ENCODE data around the gene HCN3. TPM values are rescaled to one million over a fixed set of nuclear protein-coding genes. Genes with fewer than 3 reads are reported as not detected.
"Not testable (repeated sequence)": the region's sequence is repeated elsewhere in the genome, so short reads cannot be mapped to it uniquely, and the experiment has no call there.

The HCN3 gene
- total RNA-seq, 1 experiment from 2014 or later, result 5.4 TPM

DNA sequence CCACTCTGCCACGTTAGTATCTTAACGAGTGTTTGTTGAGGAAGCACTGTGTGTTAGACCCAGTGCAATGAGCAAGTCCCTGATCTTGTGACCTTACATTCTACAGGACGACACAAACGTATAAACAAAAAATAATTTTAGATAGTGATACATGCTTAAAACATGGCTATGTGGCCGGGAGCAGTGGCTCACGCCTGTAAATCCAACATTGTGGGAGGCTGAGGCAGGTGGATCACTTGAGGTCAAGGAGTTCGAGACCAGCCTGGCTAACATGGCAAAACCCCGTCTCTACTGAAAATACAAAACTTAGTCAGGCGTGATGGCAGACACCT lies 49.2 kb upstream of the HCN3 start:
- no CpG with 5 or more reads among the region's 9 CpGs for WGBS (ENCODE audit: extremely low coverage, insufficient read length, low lambda C conversion rate)
- TF ChIP-seq, protein P1, sequence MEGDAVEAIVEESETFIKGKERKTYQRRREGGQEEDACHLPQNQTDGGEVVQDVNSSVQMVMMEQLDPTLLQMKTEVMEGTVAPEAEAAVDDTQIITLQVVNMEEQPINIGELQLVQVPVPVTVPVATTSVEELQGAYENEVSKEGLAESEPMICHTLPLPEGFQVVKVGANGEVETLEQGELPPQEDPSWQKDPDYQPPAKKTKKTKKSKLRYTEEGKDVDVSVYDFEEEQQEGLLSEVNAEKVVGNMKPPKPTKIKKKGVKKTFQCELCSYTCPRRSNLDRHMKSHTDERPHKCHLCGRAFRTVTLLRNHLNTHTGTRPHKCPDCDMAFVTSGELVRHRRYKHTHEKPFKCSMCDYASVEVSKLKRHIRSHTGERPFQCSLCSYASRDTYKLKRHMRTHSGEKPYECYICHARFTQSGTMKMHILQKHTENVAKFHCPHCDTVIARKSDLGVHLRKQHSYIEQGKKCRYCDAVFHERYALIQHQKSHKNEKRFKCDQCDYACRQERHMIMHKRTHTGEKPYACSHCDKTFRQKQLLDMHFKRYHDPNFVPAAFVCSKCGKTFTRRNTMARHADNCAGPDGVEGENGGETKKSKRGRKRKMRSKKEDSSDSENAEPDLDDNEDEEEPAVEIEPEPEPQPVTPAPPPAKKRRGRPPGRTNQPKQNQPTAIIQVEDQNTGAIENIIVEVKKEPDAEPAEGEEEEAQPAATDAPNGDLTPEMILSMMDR (conservative IDR thresholded peaks at IDR 0.05), result 0 out of 3 replicates have a peak, but pooled peaks have one; percentile 1

DNA sequence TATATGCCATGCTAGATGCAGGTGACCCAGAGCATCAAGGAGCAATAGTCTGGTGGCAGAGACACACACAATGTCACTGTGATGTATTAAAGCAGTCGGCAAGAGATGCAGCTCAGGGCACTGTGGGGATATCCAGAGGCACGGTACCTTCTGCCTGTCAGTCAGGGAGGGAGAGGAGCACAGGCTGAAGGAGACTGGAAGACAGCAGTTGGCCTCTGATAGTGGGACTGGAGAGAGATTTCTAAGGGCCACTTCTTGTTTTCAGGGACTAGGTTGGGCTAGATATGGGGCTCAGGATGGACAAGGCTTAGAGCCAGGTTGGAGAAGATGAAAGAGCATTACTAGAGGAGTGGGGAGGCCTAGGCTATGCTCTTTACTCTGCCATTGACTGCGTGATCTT lies 46.0 kb upstream of the HCN3 start:
- not testable (repeated sequence) for H3K27me3 ChIP-seq (ENCODE audit: insufficient read depth, low read length); H3K4me2 ChIP-seq (ENCODE audit: insufficient read depth, insufficient read length, low read length); H4K91ac ChIP-seq (ENCODE audit: insufficient read length, low read depth, low read length); H4K5ac ChIP-seq (ENCODE audit: insufficient read length, low read depth, low read length); H3K23ac ChIP-seq (ENCODE audit: insufficient read length, low read depth, low read length); H3K4me1 ChIP-seq (ENCODE audit: insufficient read depth, low read length); H2BK12ac ChIP-seq (ENCODE audit: insufficient read length, low read depth, low read length); H3K56ac ChIP-seq (ENCODE audit: insufficient read length, low read depth, low read length); H3K9me3 Mint-ChIP-seq; H3K9ac ChIP-seq (ENCODE audit: extremely low read depth, insufficient read length, low read length); H2BK20ac ChIP-seq (ENCODE audit: low read depth, low read length, poor library complexity, severe bottlenecking); H2BK120ac ChIP-seq (ENCODE audit: low read depth, low read length, poor library complexity, severe bottlenecking); H3K27ac Mint-ChIP-seq; DNase-seq; H3K23me2 ChIP-seq (ENCODE audit: insufficient read length, low read depth, low read length, poor library complexity, severe bottlenecking); H3K14ac ChIP-seq (ENCODE audit: insufficient read depth, low read length); H3K4ac ChIP-seq (ENCODE audit: low read depth, low read length); H2BK5ac ChIP-seq (ENCODE audit: insufficient read length, low read length); H3K9me3 ChIP-seq (ENCODE audit: control insufficient read depth, low read depth, low read length); H3K18ac ChIP-seq (ENCODE audit: insufficient read length, low read depth, low read length); H3K4me3 Mint-ChIP-seq; H4K20me1 ChIP-seq (ENCODE audit: control insufficient read depth, insufficient read depth, insufficient read length); H3K79me1 ChIP-seq (ENCODE audit: insufficient read depth, low read depth, low read length, poor library complexity, severe bottlenecking); H2AK5ac ChIP-seq (ENCODE audit: insufficient read length, low read length); H3K79me2 ChIP-seq (ENCODE audit: insufficient read depth, low read length); H3T11ph ChIP-seq (ENCODE audit: low read length); H4K8ac ChIP-seq (replicated peaks; ENCODE audit: insufficient read length, low read depth, low read length); H3K27ac ChIP-seq (ENCODE audit: insufficient read length, low read depth, low read length); H2BK15ac ChIP-seq (ENCODE audit: low read depth, low read length); H2AFZ ChIP-seq (ENCODE audit: low read length)
- no CpG with 5 or more reads among the region's 3 CpGs for WGBS (ENCODE audit: extremely low coverage, insufficient read length, low lambda C conversion rate)
- H3K4me1 Mint-ChIP-seq, result peaks cover 14 to 15% of the 10 kb centered on the region in 2 experiments
- H3K27me3 Mint-ChIP-seq (ENCODE audit: low read depth), result peaks cover 39% of the 10 kb centered on the region
- H3K36me3 Mint-ChIP-seq (ENCODE audit: insufficient read depth in 1 of 3, low read depth in 3 of 3), result peaks cover 3 to 12% (median 8%) of the 10 kb centered on the region in 3 experiments; a peak in 6 of 7 replicates

More for the DNA sequence above, 49.2 kb upstream of the HCN3 start:
- no peaks in the 10 kb centered on the region for H3K79me2 ChIP-seq (ENCODE audit: insufficient read depth, low read length)
- peaks cover 20 to 24% of the 10 kb centered on the region in 2 experiments for H3K4me1 Mint-ChIP-seq
- H2BK5ac ChIP-seq (ENCODE audit: insufficient read length, low read length), result no peak overlapping the region
- H3K4me2 ChIP-seq (ENCODE audit: insufficient read depth, insufficient read length, low read length), result peak overlapping the region; percentile 70
- H3K27me3 ChIP-seq (ENCODE audit: insufficient read depth, low read length), result no peaks in the 10 kb centered on the region
- no peak overlapping the region for H3K23ac ChIP-seq (ENCODE audit: insufficient read length, low read depth, low read length)
- no peak overlapping the region for H2AK5ac ChIP-seq (ENCODE audit: insufficient read length, low read length)
- H3K79me1 ChIP-seq (ENCODE audit: insufficient read depth, low read depth, low read length, poor library complexity, severe bottlenecking), result no peaks in the 10 kb centered on the region
- no peak overlapping the region for H4K8ac ChIP-seq (replicated peaks; ENCODE audit: insufficient read length, low read depth, low read length)
- no peak overlapping the region for H2BK15ac ChIP-seq (ENCODE audit: low read depth, low read length)
- no peak overlapping the region for H3T11ph ChIP-seq (ENCODE audit: low read length)
- peaks cover 0 to 10% (median 8%) of the 10 kb centered on the region in 3 experiments; a peak in 4 of 7 replicates for H3K36me3 Mint-ChIP-seq (ENCODE audit: insufficient read depth in 1 of 3, low read depth in 3 of 3)
- no peak for DNase-seq
- peaks cover 39% of the 10 kb centered on the region for H3K27me3 Mint-ChIP-seq (ENCODE audit: low read depth)
- H3K9me3 ChIP-seq (ENCODE audit: control insufficient read depth, low read depth, low read length), result no peaks in the 10 kb centered on the region
- peaks cover 4% of the 10 kb centered on the region for H3K23me2 ChIP-seq (ENCODE audit: insufficient read length, low read depth, low read length, poor library complexity, severe bottlenecking)
- H3K14ac ChIP-seq (ENCODE audit: insufficient read depth, low read length), result peak overlapping the region; percentile 86; the same call in 1 of the 2 replicates
- H3K4me1 ChIP-seq (ENCODE audit: insufficient read depth, low read length), result no peaks in the 10 kb centered on the region; the same call in 1 of the 2 replicates
- no peak overlapping the region for H3K56ac ChIP-seq (ENCODE audit: insufficient read length, low read depth, low read length)
- H2BK120ac ChIP-seq (ENCODE audit: low read depth, low read length, poor library complexity, severe bottlenecking), result no peak overlapping the region
- peak overlapping the region; percentile 97 to 99 (median 98) for H3K27ac Mint-ChIP-seq
- H3K18ac ChIP-seq (ENCODE audit: insufficient read length, low read depth, low read length), result peak overlapping the region; percentile 58
- peak overlapping the region; percentile 64 for H3K9ac ChIP-seq (ENCODE audit: extremely low read depth, insufficient read length, low read length)
- no peak overlapping the region for H2BK20ac ChIP-seq (ENCODE audit: low read depth, low read length, poor library complexity, severe bottlenecking)
- no peak overlapping the region for H2BK12ac ChIP-seq (ENCODE audit: insufficient read length, low read depth, low read length)
- H3K4me3 Mint-ChIP-seq, result peak overlapping the region; percentile 88
- H3K4ac ChIP-seq (ENCODE audit: low read depth, low read length), result no peak overlapping the region
- H2AFZ ChIP-seq (ENCODE audit: low read length), result no peak overlapping the region
- no peaks in the 10 kb centered on the region; a peak in 1 of 5 replicates for H3K9me3 Mint-ChIP-seq
- H3K27ac ChIP-seq (ENCODE audit: insufficient read length, low read depth, low read length), result peak overlapping the region; percentile 2
- peak overlapping the region; percentile 17 for H4K5ac ChIP-seq (ENCODE audit: insufficient read length, low read depth, low read length)
- H4K91ac ChIP-seq (ENCODE audit: insufficient read length, low read depth, low read length), result no peak overlapping the region
- H4K20me1 ChIP-seq (ENCODE audit: control insufficient read depth, insufficient read depth, insufficient read length), result no peaks in the 10 kb centered on the region

All from H9 (cell line).